GM18517 (cell line): ENCODE results near the gene UGT2A1.
"Not testable (repeated sequence)": the region's sequence is repeated elsewhere in the genome, so short reads cannot be mapped to it uniquely, and the experiment has no call there.

ENCODE experiments used
- ATAC-seq: cut with Tn5 transposase; IDR thresholded peaks from one replicate; pipeline ENCODE4 v1.9.1; 2021; ENCODE audit warnings: mild to moderate bottlenecking, moderate library complexity; ENCODE audit not compliant: unreplicated experiment

UGT2A1 gene

DNA sequence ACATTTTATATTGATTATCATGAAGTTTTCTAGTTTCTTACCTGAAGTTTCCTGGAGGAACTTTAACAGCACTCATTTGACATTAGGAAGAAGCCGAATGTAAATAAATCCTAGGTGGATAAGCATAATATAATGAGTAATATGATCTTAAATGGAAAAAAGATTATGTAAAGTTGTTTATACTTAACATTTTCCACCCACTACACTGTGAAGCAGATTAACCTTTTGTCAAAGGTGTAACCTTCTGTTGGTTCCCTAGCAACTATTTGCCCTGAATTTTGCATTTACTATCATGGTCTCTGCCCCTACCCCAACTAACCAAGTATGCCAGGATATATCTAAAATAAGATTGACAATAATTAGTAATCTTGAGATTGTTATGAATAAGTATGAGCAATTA is at the start of gene UGT2A1:
TSS of gene UGT2A1 (minus strand) at position 101 of the 400 bp plus-strand sequence. CDS start 5,603 bp downstream, outside the sequence.
- no peak for ATAC-seq

- ATAC-seq: no peak
These were observed 49.2 kb upstream of the UGT2A1 start for GRCh38 chr4:69702201-69702600.

GRCh38 chr4:69701696-69702095 is 48.6 kb upstream of the UGT2A1 start:
- no peak for ATAC-seq

GRCh38 chr4:69697536-69698242 is 44.6 kb upstream of the UGT2A1 start:
- no peak for ATAC-seq

- peak; percentile 70 for ATAC-seq
These were observed 36.6 kb upstream of the UGT2A1 start for GRCh38 chr4:69689599-69689998.

DNA sequence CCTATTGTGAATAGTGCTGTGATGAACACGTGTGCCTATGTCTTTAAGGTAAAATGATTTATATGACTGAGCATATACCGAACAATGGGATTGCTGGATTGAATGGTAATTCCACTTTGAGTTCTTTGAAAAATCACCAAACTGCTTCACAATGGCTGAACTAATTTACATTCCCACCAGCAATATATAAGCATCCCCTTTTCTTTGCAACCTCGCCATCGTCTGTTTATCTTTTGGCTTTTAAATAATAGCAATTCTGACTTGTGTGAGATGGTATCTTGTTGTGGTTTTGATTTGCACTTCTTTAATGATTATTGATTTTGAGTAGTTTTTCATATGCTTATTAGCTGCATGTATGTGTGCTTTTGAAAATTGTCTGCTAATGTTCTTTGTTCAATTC is 31.8 kb upstream of the UGT2A1 start:
- no peak for ATAC-seq

DNA sequence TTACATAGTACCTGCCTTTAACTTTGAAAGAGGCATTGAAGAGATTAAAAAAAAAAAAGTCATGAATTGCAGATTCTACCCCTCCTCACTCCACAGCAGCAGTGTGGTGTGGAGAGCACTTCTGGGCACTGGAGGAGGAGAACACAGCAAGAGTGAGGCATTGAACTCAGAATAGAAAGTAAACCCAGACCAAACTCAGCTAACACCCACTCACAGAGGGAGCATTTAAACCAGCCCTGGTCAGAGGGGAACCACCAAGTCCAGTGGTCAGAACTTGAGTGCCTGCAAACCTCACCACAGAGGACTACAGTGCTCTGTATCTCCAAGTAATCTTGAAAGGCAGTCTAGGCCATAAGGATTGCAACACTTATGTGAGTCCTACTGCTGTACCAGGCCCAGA is 15.6 kb upstream of the UGT2A1 start:
- ATAC-seq: no peak

DNA sequence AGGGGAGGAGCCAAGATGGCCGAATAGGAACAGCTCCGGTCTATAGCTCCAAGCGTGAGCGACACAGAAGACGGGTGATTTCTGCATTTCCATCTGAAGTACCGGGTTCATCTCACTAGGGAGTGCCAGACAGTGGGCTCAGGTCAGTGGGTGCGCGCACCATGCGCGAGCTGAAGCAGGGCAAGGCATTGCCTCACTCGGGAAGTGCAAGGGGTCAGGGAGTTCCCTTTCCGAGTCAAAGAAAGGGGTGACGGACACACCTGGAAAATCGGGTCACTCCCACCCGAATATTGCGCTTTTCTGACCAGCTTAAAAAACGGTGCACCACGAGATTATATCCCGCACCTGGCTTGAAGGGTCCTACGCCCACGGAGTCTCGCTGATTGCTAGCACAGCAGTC is 11.0 kb upstream of the UGT2A1 start:
- ATAC-seq: not testable (repeated sequence)

DNA sequence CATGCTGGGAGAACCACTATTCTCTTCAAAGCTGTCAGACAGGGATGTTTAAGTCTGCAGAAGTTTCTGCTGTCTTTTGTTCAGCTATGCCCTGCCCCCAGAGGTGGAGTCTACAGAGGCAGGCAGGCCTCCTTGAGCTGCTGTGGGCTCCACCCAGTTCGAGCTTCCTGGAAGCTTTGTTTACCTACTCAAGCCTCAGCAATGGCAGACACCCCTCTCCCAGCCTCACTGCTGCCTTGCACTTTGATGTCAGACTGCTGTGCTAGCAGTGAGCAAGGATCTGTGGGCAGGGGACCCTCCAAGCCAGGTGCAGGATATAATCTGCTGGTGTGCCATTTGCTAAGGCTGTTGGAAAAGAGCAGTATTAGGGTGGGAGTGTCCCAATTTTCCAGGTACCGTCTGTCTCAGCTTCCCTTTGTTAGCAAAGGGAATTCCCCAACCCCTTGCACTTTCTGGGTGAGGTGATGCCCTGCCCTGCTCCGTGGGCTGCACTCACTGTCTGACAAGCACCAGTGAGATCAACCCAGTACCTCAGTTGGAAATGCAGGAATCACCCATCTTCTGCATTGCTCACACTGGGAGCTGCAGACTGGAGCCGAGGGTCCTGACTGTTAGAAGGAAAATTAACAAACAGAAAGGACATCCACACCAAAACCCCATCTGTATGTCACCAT is 8.2 kb upstream of the UGT2A1 start:
- ATAC-seq: not testable (repeated sequence)

GRCh38 chr4:69658133-69658532 is 5.1 kb upstream of the UGT2A1 start:
- ATAC-seq: no peak

- no peak for ATAC-seq
These were observed 3.7 kb upstream of the UGT2A1 start for GRCh38 chr4:69656653-69657158.

DNA sequence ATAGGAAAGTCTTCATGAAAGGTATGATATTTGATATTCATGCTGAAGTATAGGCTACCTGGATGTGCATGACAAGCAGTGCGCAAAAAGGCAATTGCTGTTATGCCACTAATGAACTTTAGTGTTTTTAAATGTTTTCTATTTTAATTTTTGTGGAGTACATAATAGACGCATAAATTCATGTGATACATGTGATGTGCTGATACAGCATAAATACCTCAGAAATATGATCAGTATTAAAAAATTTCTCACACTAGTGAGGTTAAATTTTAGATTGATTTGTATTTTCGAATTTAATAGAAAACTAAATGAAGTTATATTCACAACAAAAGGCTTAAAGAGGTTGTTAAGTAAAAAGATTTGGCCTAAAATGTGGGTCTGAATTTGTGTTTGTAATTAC is 2.2 kb downstream of the UGT2A1 start:
- ATAC-seq: no peak

- ATAC-seq: no peak
These were observed 3.4 kb downstream of the UGT2A1 start for GRCh38 chr4:69649629-69650028.

DNA sequence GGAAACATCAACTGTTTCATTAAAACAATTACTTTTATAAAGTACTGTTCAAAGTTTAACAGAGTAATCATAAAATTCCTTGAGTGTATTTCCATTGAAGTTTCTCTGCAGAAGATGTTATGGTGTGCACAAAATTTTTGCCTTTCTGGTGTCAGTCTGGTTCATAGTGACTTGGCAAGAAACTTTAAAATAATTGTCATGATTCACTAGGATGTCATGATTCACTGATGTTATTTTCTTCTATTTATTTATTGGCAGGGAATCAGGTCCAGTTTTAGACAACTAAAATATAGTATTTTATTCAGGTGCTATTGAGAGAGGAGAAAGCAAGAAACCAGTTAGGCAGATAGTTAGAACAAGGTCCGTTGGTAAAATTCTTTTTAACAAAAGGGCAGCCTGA is 3.8 kb downstream of the UGT2A1 start:
- ATAC-seq: no peak

DNA sequence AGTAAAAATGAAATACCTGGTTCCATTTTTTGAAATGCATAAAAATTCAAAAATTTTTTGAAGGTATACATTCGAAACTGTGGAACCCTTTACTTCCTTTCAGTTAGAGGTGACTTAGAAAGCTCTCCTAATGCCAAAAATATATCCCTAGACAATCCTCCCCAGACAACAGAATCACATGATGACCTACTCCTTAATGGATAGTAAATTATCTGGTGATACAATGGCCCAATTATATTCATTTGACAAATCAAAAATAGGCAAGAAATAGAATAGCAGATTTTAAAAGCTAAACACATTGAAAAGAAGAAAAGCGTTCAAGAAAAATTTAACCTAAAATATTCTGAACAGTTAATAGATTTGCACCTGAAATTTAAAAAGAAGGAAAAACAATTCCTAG is 10.1 kb downstream of the UGT2A1 start:
- ATAC-seq: no peak

GRCh38 chr4:69640289-69640688 is 12.8 kb downstream of the UGT2A1 start:
- no peak for ATAC-seq

GRCh38 chr4:69639542-69639941 is 13.5 kb downstream of the UGT2A1 start, which contains the start of gene UGT2A2:
Gene UGT2A2, minus strand, starts transcription at chr4:69639642. Its CDS starts 2 bp downstream, at chr4:69639640.
- no peak for ATAC-seq

GRCh38 chr4:69617083-69617694 is 35.9 kb downstream of the UGT2A1 start:
- no peak for ATAC-seq

DNA sequence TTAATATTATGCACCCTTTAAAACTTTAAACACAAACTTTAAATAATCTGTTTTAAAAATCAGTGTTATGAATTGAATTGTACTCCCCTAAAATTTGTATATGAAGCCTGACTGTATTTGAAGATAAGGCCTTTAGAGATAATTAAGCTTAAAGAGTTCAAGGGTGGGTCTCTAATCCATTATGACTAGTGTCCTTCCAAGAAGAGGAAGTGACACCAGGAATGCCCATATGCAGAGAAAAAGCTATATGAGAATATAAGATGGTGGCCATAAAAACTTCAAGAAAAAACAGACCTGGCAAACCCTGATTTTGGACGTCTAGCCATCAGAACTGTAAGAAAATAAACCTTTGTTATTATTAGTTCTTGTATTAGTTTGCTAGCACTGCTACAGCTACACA is 42.6 kb downstream of the UGT2A1 start:
- no peak for ATAC-seq

DNA sequence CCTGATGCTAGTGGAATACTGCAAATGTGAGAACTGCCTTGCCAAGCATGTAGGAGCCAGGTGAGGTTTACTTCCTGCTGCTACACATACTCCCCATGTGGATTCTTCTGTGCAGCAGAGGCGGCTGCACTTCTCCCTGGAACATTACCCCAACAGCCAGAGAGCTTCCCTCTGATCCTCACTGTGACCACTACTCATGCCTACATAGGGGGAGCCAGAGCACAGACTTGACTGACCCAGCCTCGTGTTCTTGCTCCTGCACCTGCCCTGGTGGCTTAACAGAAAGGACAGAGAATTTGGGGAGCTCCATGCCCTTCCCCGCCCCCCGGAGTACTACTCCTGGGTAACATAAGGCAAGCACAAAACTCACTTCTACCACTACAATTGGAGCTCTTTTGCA is 52.0 kb downstream of the UGT2A1 start:
- ATAC-seq: no peak

GRCh38 chr4:69600013-69600412 is 53.0 kb downstream of the UGT2A1 start:
- ATAC-seq: no peak

GRCh38 chr4:69594382-69594781 is 58.7 kb downstream of the UGT2A1 start:
- no peak for ATAC-seq
